Right lobe of liver (tissue), 4 donors: ENCODE results near the gene CNOT6L.

Experiments
- POLR2A ChIP-seq: fragments of 450-650 bp; IDR thresholded peaks from one replicate; pipeline ENCODE4 v1.6.1; 2017; ENCODE audit warnings: antibody characterized with exemption, mild to moderate bottlenecking
- TF ChIP-seq, protein P1 (sequence below), 4 donors: fragments of 200-600 bp in 3 of 4; fragments of 450-650 bp in 1 of 4; IDR thresholded peaks; one replicate each; pipeline versions ENCODE4 v1.5.1 to v1.8.0; 2016 to 2022; ENCODE audit warnings: antibody characterized with exemption in 4 of 4, mild to moderate bottlenecking in 2 of 4
- donor health status: DM: no; HTN: no; CAD: no.
- donor health status: DM: no; HTN: no; CAD: no.
- donor health status: DM: no; HTN: yes; CAD: no.

DNA sequence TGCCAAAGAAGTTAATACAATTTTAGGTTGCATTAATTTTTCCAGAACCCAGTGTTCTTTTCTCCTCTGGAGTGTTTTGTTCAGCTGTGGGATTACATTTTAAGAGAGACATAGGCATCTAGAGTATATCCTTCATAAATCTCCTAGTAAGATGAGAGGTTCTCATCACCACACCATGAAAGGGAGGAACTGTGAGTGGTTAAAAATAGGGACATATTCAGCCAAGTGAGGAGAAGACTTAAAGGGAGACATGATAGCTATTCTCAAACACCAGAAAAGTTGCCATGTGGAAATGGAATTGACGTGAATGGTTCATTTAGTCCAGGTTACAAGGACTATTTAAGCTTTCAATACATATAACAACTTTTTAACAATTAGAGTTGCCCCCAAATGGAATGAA, 37.0 kb upstream of the CNOT6L start:
- TF ChIP-seq, protein P1, sequence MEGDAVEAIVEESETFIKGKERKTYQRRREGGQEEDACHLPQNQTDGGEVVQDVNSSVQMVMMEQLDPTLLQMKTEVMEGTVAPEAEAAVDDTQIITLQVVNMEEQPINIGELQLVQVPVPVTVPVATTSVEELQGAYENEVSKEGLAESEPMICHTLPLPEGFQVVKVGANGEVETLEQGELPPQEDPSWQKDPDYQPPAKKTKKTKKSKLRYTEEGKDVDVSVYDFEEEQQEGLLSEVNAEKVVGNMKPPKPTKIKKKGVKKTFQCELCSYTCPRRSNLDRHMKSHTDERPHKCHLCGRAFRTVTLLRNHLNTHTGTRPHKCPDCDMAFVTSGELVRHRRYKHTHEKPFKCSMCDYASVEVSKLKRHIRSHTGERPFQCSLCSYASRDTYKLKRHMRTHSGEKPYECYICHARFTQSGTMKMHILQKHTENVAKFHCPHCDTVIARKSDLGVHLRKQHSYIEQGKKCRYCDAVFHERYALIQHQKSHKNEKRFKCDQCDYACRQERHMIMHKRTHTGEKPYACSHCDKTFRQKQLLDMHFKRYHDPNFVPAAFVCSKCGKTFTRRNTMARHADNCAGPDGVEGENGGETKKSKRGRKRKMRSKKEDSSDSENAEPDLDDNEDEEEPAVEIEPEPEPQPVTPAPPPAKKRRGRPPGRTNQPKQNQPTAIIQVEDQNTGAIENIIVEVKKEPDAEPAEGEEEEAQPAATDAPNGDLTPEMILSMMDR (IDR thresholded peaks at IDR 0.05): no peak
- no peak for TF ChIP-seq POLR2A
